ENCODE results near the gene C10orf95.

C10orf95 gene

DNA sequence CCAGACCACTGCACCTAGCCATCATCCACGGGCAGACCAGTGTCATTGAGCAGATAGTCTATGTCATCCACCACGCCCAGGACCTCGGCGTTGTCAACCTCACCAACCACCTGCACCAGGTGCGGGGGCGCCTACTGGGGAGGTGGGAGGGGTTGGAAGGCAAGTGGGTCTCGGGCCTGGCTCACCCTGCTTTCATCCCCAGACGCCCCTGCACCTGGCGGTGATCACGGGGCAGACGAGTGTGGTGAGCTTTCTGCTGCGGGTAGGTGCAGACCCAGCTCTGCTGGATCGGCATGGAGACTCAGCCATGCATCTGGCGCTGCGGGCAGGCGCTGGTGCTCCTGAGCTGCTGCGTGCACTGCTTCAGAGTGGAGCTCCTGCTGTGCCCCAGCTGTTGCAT is 51.3 kb downstream of the C10orf95 start:
- DNase-seq, result peak; percentile 58
